ENCODE data around the gene GPRIN3.

The GPRIN3 gene

DNA sequence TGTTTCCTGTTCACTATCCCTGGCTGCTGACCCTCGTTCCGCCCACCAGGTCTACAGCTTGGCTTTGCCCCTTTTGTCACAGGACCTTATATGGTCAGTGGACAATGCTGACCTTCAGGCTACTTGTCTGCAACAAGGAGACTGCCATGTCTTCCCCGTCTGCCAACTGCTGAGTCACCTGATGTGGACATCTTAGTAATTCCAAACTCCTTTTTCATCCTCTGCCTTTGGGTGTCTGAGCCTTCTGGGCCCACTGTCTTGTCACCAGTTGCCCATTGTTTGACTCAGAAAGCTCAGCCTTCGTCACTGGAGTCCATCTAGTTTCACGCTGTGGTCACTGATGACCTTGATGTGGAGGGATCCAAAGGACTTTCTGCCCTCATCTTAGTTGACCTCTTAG lies 30.2 kb downstream of the GPRIN3 start:
- TF ChIP-seq, protein P1, sequence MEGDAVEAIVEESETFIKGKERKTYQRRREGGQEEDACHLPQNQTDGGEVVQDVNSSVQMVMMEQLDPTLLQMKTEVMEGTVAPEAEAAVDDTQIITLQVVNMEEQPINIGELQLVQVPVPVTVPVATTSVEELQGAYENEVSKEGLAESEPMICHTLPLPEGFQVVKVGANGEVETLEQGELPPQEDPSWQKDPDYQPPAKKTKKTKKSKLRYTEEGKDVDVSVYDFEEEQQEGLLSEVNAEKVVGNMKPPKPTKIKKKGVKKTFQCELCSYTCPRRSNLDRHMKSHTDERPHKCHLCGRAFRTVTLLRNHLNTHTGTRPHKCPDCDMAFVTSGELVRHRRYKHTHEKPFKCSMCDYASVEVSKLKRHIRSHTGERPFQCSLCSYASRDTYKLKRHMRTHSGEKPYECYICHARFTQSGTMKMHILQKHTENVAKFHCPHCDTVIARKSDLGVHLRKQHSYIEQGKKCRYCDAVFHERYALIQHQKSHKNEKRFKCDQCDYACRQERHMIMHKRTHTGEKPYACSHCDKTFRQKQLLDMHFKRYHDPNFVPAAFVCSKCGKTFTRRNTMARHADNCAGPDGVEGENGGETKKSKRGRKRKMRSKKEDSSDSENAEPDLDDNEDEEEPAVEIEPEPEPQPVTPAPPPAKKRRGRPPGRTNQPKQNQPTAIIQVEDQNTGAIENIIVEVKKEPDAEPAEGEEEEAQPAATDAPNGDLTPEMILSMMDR (IDR thresholded peaks at IDR 0.05), result no peak

DNA sequence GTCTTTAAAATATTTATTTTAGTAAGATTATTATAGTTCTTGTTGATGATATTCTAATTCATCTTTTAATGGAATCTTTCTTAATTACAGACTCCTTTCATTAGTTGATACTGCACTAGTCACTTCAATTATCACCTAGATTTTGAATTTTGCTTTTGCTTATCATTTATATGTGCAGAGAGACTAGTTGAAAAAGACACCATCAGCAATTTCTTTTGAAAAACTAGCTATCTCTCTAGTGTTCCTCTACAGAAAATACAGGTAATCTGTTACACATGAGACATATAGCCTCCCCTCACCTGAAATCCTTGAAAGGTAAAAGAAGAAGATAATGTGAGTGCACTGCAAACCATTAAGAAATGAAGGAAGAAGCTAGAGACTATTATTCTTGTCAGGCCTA lies 31.3 kb downstream of the GPRIN3 start:
- TF ChIP-seq, protein P1 (IDR thresholded peaks at IDR 0.05), result no peak

DNA sequence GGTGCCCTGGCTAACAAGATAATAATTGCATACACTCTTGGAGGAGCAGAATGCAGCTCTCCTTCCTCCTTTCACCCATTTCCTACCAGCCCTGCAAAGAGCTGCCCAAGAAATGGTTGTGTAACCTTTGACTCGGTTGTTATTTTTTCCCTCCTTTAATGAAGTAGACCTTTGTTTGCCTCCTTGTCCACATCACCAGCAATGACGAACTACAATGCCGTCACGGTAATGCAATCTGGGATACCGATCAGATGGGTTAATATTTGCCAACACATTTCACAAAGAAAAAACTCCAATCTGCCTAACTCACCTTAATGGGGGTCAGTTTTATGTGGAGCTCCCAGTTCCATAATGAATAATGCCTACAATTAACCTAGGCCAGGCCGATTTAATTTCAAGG lies 32.0 kb downstream of the GPRIN3 start:
- TF ChIP-seq, protein P1 (IDR thresholded peaks at IDR 0.05), result no peak

DNA sequence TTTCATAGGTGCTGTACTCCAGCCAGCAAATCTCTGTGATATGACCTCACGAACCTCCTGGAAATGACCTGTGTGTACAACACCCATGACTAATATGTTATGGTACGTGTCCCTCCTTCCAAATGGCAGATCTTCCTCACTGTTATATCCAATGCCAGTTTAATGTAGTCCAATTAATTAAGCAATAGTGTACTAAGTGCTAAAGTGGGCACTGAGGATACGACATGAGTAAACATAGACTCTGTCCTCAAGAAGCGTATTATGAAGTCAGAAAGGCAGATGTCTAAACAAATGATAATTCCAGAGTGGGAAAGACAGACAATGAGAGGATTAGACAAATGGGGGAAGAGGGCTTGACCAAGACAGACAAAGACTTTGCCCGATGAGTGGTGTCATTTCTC lies 33.9 kb downstream of the GPRIN3 start:
- TF ChIP-seq, protein P1 (IDR thresholded peaks at IDR 0.05), result no peak

DNA sequence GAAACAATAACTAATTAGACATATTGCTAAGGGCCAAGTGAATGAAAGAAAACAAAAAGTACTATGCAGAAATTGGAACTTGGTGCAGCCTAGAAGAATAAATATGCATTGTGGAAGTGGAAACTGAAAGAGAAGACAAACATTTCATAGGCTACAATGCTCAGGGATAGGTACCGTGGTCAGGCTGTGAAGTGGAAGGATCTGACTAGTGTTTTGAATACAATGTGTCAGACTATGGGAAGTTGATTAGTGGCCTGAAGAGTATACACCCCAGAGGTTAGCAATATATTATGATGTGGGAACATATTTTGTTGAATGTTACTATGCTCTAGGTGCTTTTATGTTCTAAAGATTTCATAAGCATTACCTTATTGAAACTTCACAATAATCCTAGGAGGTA lies 36.8 kb downstream of the GPRIN3 start:
- TF ChIP-seq, protein P1 (IDR thresholded peaks at IDR 0.05), result no peak

DNA sequence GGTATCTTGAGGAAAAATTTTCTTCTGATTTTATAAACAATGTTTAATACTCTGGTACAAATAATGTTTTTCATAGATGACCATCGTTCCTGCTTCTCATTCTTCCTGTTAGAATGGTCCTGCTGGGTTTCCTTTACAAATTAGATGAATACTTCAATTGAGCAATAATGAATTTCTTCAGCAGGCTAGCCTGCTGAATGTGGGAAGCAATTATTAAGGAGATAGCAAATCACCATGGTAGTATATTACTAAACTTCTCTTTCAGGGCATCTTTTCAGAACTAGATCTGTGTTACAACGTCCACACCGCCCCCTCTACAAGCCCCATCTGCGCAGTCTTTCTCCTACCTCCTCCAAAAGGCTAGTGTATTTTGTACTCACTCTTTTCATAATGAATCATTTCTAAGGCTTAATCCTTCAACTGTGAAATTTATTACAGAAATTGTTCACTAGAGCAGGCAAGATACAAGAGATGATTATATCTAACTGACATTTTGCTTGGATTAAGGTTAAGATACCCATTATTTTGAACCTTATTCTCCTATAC lies 38.4 kb downstream of the GPRIN3 start:
- TF ChIP-seq, protein P1 (IDR thresholded peaks at IDR 0.05), result no peak

DNA sequence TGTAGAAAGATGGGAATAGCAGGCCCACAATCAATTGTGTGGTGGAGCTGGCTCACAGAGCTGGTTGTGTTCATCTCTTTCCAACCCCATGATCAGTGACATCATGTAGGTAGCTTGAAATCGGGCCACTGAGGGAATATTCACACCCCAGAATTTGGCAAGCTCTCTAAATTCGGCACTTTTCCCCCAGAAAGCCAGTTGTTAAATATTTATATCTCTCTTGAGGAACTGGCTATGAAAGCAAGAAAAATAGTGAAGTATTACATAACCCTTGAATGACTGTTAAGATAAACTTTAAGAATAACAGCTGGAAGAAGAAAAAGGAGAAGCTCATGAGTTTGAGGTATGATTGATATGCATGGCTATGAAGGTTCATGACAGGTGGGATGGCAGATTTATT lies 38.9 kb downstream of the GPRIN3 start:
- TF ChIP-seq, protein P1 (IDR thresholded peaks at IDR 0.05), result no peak

DNA sequence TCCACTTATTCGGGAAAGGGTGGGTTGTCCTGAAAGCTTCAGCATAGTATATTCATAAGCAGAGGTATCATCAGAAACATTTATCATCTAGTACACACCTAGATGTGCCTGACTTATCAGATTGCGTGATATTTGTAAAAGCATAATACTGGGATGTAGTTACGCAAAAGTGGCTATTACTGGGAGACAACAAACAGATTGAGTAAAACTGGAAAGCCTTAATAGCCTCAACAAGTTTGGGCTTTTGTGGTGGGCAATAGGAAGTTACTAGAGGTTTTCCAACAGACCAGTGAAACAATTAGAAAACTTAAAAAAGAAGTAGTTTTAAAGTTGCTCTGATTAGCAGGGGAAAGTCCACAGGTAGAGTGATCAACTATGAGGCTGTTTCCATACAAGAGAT lies 39.8 kb downstream of the GPRIN3 start:
- TF ChIP-seq, protein P1 (IDR thresholded peaks at IDR 0.05), result no peak

Data from LNCAP (cell line).